Body of pancreas (tissue), 4 donors: Measurements from ENCODE around the gene GARNL3. TPM values are rescaled to one million over a fixed set of nuclear protein-coding genes. Genes with fewer than 3 reads are reported as not detected.

Experiments
- ATAC-seq: fragments of 150-250 bp; one replicate; pipeline ENCODE4 v1.9.1; 2016
- DNase-seq, 4 donors: peaks; one replicate each; pipeline ENCODE4 v3.0.0-alpha.2; 2019
- H3K27ac ChIP-seq, 4 donors: fragments of 200-600 bp; sonication (generic); 1 replicate in 3 of 4; 2 replicates in 1 of 4; pipeline versions ENCODE4 v1.5.1 to v1.6.1; 2016 to 2019; ENCODE audit warnings: mild to moderate bottlenecking in 1 of 4, mixed read lengths in 1 of 4, moderate library complexity in 1 of 4
- H3K27me3 ChIP-seq, 2 donors: fragments of 200-600 bp; sonication (generic); one replicate each; pipeline ENCODE4 v1.6.0; 2016; ENCODE audit warnings: mild to moderate bottlenecking in 1 of 2
- H3K36me3 ChIP-seq, 2 donors: fragments of 200-600 bp; sonication (generic); replicated peaks in 1 of 2; 2 replicates each; pipeline ENCODE4 v1.5.1; 2016; ENCODE audit warnings: low read depth in 2 of 2; ENCODE audit not compliant: insufficient read depth in 1 of 2
- H3K4me1 ChIP-seq: fragments of 200-600 bp; sonication (generic); one replicate; pipeline ENCODE4 v1.6.0; 2016
- H3K4me3 ChIP-seq, 2 donors: fragments of 200-600 bp; sonication (generic); 1 replicate in 1 of 2; 2 replicates in 1 of 2; pipeline ENCODE4 v1.5.1; 2016 to 2019
- H3K9me3 ChIP-seq, 3 donors: fragments of 200-600 bp; sonication (generic); 1 replicate in 2 of 3; 2 replicates in 1 of 3; pipeline ENCODE4 v1.5.1; 2016
- CTCF ChIP-seq, 7 experiments: fragments of 450-650 bp in 4 of 7; fragments of 200-600 bp in 3 of 7; sonication (generic) in 3 of 7; IDR thresholded peaks; one replicate each; pipeline ENCODE4 v1.5.1; 2016 to 2019; ENCODE audit warnings: antibody characterized with exemption in 7 of 7
- POLR2A ChIP-seq, 3 donors: fragments of 450-650 bp; IDR thresholded peaks; one replicate each; pipeline ENCODE4 v1.6.1; 2016; ENCODE audit warnings: antibody characterized with exemption in 3 of 3, mild to moderate bottlenecking in 2 of 3
- WGBS, 2 donors: methylation state at CpG; one replicate each; pipeline ENCODE4 v1.1.5; 2017; 5-methylcytosine and 5-hydroxymethylcytosine counted together
- intact Hi-C: fragments of 100-400 bp; cut with DNase I; formaldehyde crosslinking; loops from one replicate; pipeline ENCODE4 v1.15.1; 2023
- total RNA-seq, 2 donors: library from RNA; depleted of rRNA; stranded (reverse); fragments of >200 nt; gene quantifications; one replicate each; pipeline ENCODE4 v1.1.0, GENCODE V29; 2016

Gene GARNL3
- total RNA-seq, 2 donors from 2014 or later: 5.9 to 23.6 TPM

DNA sequence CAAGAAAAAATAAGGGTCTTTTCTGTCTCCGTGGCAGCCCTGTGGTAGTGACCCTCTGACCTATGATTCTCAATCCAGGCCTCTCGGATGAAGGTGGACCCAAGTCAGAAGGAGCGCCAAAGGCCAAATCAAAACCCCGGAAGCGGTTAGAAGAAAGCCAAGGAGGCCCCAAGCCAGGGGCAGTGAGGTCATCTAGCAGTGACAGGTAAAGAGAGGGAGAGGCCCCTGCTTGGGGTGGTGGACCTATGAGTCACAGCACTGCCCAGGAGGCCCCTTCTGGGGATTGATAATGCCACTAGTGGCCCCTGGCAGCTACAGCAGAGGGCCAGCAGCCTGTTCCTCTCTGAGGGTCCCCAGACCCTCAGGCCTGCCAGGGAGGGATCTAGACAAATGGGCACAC lies 126.0 kb downstream of the GARNL3 start:
- intact Hi-C loops: no loop called here
- no peak overlapping the region for H3K27ac ChIP-seq
- no peaks in the 10 kb centered on the region for H3K27me3 ChIP-seq
- no peak for DNase-seq
- H3K36me3 ChIP-seq: no peaks in the 10 kb centered on the region
- no peak overlapping the region for H3K4me3 ChIP-seq
- 75 to 77% methylated on average over 5 of the region's 5 CpGs for WGBS, 2 donors
- no peaks in the 10 kb centered on the region for H3K4me1 ChIP-seq
- TF ChIP-seq CTCF (IDR thresholded peaks at IDR 0.05): no peak
- TF ChIP-seq POLR2A (IDR thresholded peaks at IDR 0.05): no peak
- ATAC-seq: no peak
- no peaks in the 10 kb centered on the region for H3K9me3 ChIP-seq

DNA sequence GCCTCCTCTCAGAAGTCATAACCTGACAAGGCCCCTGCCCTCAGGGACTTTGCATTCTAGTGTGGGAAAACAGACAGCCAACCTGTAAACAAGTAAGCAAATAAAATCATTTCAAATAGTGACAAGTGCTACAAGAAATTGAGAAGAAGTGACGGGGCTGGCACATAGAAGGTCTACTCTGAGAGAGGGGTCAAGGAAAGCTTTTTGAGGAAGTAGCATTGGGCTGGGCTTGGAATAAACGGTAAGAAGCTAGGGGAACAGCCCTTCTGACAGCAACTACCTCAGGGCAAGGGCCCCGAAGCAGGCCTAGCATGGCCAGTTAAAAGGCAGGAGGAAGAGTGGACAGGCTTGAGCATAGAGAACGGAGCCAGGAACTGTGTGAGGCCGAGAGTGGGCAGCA lies 127.6 kb downstream of the GARNL3 start:
- DNase-seq: no peak
- WGBS, 2 donors: 80 to 87% methylated on average over 5 of the region's 5 CpGs
- Histone ChIP-seq H3K9me3 (no peaks in the 10 kb centered on the region), H3K36me3 (no peaks in the 10 kb centered on the region), H3K4me3 (no peak overlapping the region), H3K27ac (no peak overlapping the region), H3K4me1 (peaks cover 4% of the 10 kb centered on the region), H3K27me3 (no peaks in the 10 kb centered on the region)
- no peak for ATAC-seq
- intact Hi-C loops: no loop called here
- TF ChIP-seq POLR2A (IDR thresholded peaks at IDR 0.05) (no peak), CTCF (IDR thresholded peaks at IDR 0.05) (no peak)

- WGBS, 2 donors: 89 to 91% methylated on average over 5 of the region's 5 CpGs
- no peak overlapping the region for H3K27ac ChIP-seq
- no peak for TF ChIP-seq POLR2A (IDR thresholded peaks at IDR 0.05)
- TF ChIP-seq CTCF (IDR thresholded peaks at IDR 0.05): no peak
These were observed 128.4 kb downstream of the GARNL3 start for GRCh38 chr9:127392976-127393375.

GRCh38 chr9:127393645-127394044 lies 129.1 kb downstream of the GARNL3 start:
- intact Hi-C loops: no loop called here
- ATAC-seq: no peak
- Histone ChIP-seq H3K9me3 (no peaks in the 10 kb centered on the region), H3K4me1 (peaks cover 16% of the 10 kb centered on the region), H3K27ac (no peak overlapping the region), H3K4me3 (no peak overlapping the region), H3K36me3 (no peaks in the 10 kb centered on the region), H3K27me3 (no peaks in the 10 kb centered on the region)
- DNase-seq: no peak
- WGBS, 2 donors: 61 to 70% methylated on average over 2 of the region's 2 CpGs
- TF ChIP-seq POLR2A (IDR thresholded peaks at IDR 0.05) (no peak), CTCF (IDR thresholded peaks at IDR 0.05) (no peak)

More at GRCh38 chr9:127392976-127393375, 128.4 kb downstream of the GARNL3 start:
- no peak for ATAC-seq
- DNase-seq: no peak
- Histone ChIP-seq H3K4me1 (peaks cover 9% of the 10 kb centered on the region), H3K9me3 (no peaks in the 10 kb centered on the region), H3K4me3 (no peak overlapping the region), H3K36me3 (no peaks in the 10 kb centered on the region), H3K27me3 (no peaks in the 10 kb centered on the region)
- intact Hi-C loops: no loop called here

- no peak for TF ChIP-seq CTCF (IDR thresholded peaks at IDR 0.05)
- TF ChIP-seq POLR2A (IDR thresholded peaks at IDR 0.05): no peak
- ATAC-seq: no peak
- Histone ChIP-seq H3K27me3 (no peaks in the 10 kb centered on the region), H3K4me1 (peaks cover 19% of the 10 kb centered on the region), H3K36me3 (no peaks in the 10 kb centered on the region), H3K27ac (peak overlapping the region in 3 of 4 donors; percentile 70 to 76 (median 75)), H3K4me3 (no peak overlapping the region), H3K9me3 (no peaks in the 10 kb centered on the region)
- intact Hi-C loops: no loop called here
- 63 to 69% methylated on average over 5 to 7 of the region's 7 CpGs for WGBS, 2 donors
- DNase-seq: no peak
These were observed 131.1 kb downstream of the GARNL3 start for GRCh38 chr9:127395497-127396252.
